HUES64 (cell line): Measurements from ENCODE around the gene CEP152.
"Not testable (repeated sequence)": the region's sequence is repeated elsewhere in the genome, so short reads cannot be mapped to it uniquely, and the experiment has no call there.

Source experiments
- H3K27ac ChIP-seq: 2 replicates; pipeline ENCODE4 v1.7.0; 2013; ENCODE audit warnings: low read depth, low read length, inconsistent platforms
- H3K27me3 ChIP-seq: 2 replicates; pipeline ENCODE4 v1.6.1; 2013; ENCODE audit warnings: mild to moderate bottlenecking, low read length; ENCODE audit not compliant: insufficient read depth
- H3K36me3 ChIP-seq: 2 replicates; pipeline ENCODE4 v1.6.1; 2013; ENCODE audit warnings: mild to moderate bottlenecking, low read length; ENCODE audit not compliant: insufficient read depth
- H3K4me1 ChIP-seq: 2 replicates; pipeline ENCODE4 v1.6.1; 2013; ENCODE audit warnings: mild to moderate bottlenecking, low read length, moderate library complexity; ENCODE audit not compliant: insufficient read depth
- H3K4me3 ChIP-seq: 2 replicates; pipeline ENCODE4 v1.5.1; 2013; ENCODE audit warnings: mild to moderate bottlenecking, low read length, moderate library complexity
- H3K9ac ChIP-seq: 2 replicates; pipeline ENCODE4 v1.6.1; 2013; ENCODE audit warnings: mild to moderate bottlenecking, low read depth, low read length
- H3K9me3 ChIP-seq: 2 replicates; pipeline ENCODE4 v1.6.1; 2013; ENCODE audit warnings: low read depth, low read length; ENCODE audit not compliant: insufficient read depth
- WGBS: fragments of 150-250, 120-280 bp; methylation state at CpG from one replicate; pipeline ENCODE4 v1.1.7; 2013; ENCODE audit warnings: missing lambda C conversion rate; 5-methylcytosine and 5-hydroxymethylcytosine counted together

Gene CEP152

DNA sequence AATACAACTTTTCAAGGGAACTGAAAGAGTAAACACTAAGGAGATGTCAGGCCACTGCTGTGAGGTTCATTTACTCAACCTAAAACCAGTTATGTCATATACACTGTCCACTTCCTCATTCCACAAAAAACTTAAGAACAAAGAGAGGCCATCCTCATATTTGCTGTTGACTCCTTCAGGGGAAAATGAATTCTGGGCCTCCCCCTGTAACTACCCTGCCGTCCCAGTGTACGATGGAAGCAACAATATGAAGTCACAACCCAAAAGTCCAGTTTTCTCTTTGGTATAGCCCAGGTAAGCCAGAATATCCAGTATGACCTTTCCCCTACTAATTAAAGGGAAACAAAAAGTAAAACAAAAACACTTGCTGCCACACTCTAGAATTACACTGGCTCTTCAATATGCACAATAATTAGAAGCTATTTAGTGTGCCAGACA, 16.2 kb downstream of the CEP152 start:
- H3K4me1 ChIP-seq: peaks cover 22% of the 10 kb centered on the region; the same call in 1 of the 2 replicates
- H3K9ac ChIP-seq: no peak overlapping the region
- no peaks in the 10 kb centered on the region for H3K9me3 ChIP-seq
- H3K4me3 ChIP-seq: no peak overlapping the region
- no peak overlapping the region for H3K27ac ChIP-seq
- H3K36me3 ChIP-seq: peaks cover 69% of the 10 kb centered on the region
- H3K27me3 ChIP-seq: no peaks in the 10 kb centered on the region
- WGBS: 94% methylated on average over 2 of the region's 2 CpGs

DNA sequence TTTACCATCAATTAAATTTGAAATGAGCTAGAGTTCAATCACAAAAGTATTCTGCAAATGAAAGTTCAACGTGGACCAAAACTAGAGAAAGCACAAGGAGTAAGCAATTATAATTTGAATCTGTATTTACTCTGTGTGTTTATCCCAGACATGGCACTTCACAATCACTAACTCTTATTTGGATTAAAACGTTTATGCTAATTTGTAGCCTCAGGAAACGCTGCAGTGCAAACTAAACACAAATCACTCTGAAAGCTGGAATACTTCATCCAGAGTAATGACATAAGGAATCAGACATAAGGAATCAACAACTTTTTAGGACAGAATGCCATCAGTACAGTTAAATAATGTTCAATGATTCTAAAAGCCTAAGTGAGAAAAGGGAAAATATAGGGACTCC, 18.5 kb downstream of the CEP152 start:
- H3K4me1 ChIP-seq: peaks cover 4% of the 10 kb centered on the region; the same call in 1 of the 2 replicates
- WGBS: 62% methylated on average over 3 of the region's 3 CpGs
- H3K9ac ChIP-seq: no peak overlapping the region
- H3K27me3 ChIP-seq: no peaks in the 10 kb centered on the region
- H3K36me3 ChIP-seq: peaks cover 87% of the 10 kb centered on the region
- no peaks in the 10 kb centered on the region for H3K9me3 ChIP-seq
- no peak overlapping the region for H3K4me3 ChIP-seq
- no peak overlapping the region for H3K27ac ChIP-seq

DNA sequence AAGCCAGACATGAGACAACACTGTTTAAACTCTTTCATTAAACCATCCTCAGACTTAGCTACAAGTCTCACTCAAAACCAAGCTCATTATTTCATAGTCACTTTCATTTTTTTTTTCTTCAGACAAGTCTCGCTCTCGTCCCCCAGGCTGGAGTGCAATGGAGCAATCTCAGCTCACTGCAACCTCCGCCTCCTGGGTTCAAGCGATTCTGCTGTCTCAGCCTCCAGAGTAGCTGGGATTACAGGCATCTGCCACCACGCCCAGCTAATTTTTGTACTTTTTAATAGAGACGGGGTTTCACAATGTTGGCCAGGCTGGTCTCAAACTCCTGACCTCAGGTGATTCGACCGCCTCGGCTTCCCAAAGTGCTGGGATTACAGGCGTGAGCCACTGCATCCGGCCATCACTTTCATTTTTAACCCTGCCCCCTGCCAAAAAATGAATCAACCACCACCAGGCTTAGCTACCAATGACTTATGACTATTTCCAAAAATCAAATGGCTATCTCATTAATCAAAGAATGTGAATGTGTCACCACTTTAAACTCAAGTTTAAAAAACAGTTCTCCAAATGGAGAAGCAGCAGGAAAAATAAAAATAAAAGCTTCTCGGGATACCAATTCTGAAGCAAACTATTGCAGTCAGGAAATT, 20.3 kb downstream of the CEP152 start:
- H3K9me3 ChIP-seq, H3K4me1 ChIP-seq, H3K4me3 ChIP-seq, H3K27ac ChIP-seq, H3K27me3 ChIP-seq, H3K9ac ChIP-seq: not testable (repeated sequence)
- 95% methylated on average over 12 of the region's 12 CpGs for WGBS
- H3K36me3 ChIP-seq: peaks cover 72% of the 10 kb centered on the region

DNA sequence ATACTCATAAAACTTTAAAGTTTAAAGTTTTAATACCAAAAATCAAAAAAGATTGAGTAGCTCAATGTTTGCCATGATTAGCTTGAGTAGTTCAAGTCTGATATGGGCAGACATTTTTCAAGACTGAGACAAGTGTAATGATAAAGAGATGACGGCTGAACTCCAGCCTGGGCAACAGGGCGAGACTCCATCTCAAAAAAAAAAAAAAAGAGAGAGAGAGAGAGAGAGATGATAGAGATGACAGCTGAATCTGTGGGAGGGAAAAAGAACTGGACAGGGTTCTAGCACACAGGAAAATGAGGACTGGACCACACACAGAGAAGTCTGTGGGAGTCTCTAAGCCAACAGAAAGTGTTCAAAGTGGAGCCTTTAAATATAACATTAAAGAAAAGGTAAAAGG, 25.2 kb downstream of the CEP152 start:
- H3K36me3 ChIP-seq: peaks cover 73% of the 10 kb centered on the region
- no peak overlapping the region for H3K4me3 ChIP-seq
- no peaks in the 10 kb centered on the region for H3K9me3 ChIP-seq
- no peak overlapping the region for H3K9ac ChIP-seq
- H3K27me3 ChIP-seq: no peaks in the 10 kb centered on the region
- no peaks in the 10 kb centered on the region for H3K4me1 ChIP-seq
- no peak overlapping the region for H3K27ac ChIP-seq
- 90% methylated on average over 2 of the region's 2 CpGs for WGBS

DNA sequence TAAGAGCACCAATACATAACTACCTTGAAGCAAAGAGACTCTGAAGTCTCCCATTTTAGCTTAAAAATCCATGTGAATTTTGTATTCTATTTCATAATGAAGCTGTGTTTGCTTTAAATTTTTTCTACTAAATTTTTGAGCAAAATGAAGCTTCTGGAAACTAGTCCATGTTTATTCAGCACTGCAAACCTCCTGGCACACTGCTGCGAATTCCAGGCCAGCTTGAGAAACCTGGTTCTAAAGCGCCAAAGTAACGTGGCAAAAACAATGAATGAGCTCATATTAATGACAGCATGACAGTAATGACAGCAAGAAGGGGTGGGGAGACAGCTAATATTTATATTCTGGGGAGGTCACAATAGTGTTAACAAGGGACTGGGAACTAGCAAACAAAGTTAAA, 25.7 kb downstream of the CEP152 start:
- no peak overlapping the region for H3K4me3 ChIP-seq
- peaks cover 75% of the 10 kb centered on the region for H3K36me3 ChIP-seq
- H3K27me3 ChIP-seq: no peaks in the 10 kb centered on the region
- no peaks in the 10 kb centered on the region for H3K9me3 ChIP-seq
- no peaks in the 10 kb centered on the region for H3K4me1 ChIP-seq
- H3K27ac ChIP-seq: no peak overlapping the region
- WGBS: 95% methylated on average over 3 of the region's 3 CpGs
- no peak overlapping the region for H3K9ac ChIP-seq

DNA sequence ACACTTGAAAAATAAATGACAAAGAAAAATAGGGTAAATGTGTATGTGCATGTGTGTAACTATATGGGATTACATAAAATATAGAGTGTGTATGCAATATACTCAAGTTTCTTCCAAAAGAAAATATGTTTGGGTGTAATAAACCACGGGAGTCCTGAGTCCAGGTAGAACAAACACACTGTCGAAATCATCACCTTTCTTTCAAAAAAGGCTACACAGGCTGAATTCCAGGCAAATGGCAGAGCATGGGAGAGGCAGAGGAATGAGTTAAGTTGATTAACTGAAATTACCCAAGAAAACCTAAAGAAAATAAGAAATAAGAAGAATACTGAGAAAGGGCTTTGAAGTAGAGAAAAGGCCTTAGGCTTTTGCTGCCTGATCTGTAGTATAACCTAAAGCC, 26.1 kb downstream of the CEP152 start:
- Histone ChIP-seq H3K36me3 (peaks cover 75% of the 10 kb centered on the region), H3K9ac (no peak overlapping the region), H3K4me1 (no peaks in the 10 kb centered on the region), H3K4me3 (no peak overlapping the region), H3K9me3 (no peaks in the 10 kb centered on the region), H3K27me3 (no peaks in the 10 kb centered on the region), H3K27ac (no peak overlapping the region)
- WGBS: 95% methylated on average over 2 of the region's 2 CpGs

DNA sequence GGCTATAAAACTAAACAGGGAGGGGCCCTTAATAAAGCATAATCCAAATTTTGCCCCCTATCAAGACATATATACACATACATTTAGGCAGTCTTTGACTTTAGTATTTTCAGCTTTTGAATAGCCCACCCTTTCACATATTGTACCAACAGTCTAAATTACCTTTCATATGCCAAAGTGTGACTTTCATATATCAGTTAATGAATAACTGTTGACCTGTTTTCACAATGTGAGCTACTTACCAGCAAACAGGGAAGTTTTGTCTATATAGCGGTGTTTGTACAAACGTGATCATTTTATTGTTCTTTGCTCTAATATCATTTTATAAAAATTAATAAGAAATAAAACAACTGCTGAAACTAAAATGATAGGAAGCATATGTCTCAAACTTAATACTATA, 28.0 kb downstream of the CEP152 start:
- no peak overlapping the region for H3K9ac ChIP-seq
- H3K27me3 ChIP-seq: no peaks in the 10 kb centered on the region
- H3K27ac ChIP-seq: no peak overlapping the region
- peaks cover 66% of the 10 kb centered on the region for H3K36me3 ChIP-seq
- no CpG with 5 or more reads among the region's 2 CpGs for WGBS
- no peak overlapping the region for H3K4me3 ChIP-seq
- H3K9me3 ChIP-seq: no peaks in the 10 kb centered on the region
- H3K4me1 ChIP-seq: peaks cover under 1% of the 10 kb centered on the region; the same call in 1 of the 2 replicates

DNA sequence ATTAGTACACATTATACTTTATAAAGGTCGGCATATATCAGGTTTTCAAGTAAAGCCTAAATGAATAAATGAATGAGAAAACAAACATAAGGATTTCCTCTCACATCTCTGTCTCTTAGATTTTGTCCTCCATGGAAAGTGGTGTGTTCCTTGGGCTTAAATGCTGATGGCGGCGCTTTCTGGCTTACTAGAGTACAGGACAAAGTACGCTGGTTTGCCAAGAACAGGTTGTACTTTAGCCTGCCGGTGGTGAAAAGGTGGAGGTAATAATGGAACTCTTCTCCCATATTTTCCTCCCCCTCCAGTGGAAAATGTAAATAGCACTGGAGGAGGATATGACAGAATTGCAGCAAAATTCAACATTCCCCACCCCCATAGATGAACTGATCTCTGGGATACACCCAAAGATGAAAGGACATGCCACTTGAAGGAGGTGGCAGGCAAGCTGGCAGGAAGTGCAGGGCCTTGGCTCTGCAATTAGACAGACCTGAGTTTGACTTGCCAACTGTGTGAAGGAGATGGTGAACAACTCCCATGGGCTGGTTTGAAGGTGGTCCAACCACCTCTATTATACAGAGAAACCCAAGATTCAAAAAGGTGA, 29.3 kb downstream of the CEP152 start:
- H3K9ac ChIP-seq: no peak overlapping the region
- peaks cover 59% of the 10 kb centered on the region for H3K36me3 ChIP-seq
- 95% methylated on average over 4 of the region's 5 CpGs for WGBS
- no peak overlapping the region for H3K4me3 ChIP-seq
- no peak overlapping the region for H3K27ac ChIP-seq
- no peaks in the 10 kb centered on the region for H3K9me3 ChIP-seq
- H3K4me1 ChIP-seq: peaks cover 2% of the 10 kb centered on the region; the same call in 1 of the 2 replicates
- no peaks in the 10 kb centered on the region for H3K27me3 ChIP-seq

DNA sequence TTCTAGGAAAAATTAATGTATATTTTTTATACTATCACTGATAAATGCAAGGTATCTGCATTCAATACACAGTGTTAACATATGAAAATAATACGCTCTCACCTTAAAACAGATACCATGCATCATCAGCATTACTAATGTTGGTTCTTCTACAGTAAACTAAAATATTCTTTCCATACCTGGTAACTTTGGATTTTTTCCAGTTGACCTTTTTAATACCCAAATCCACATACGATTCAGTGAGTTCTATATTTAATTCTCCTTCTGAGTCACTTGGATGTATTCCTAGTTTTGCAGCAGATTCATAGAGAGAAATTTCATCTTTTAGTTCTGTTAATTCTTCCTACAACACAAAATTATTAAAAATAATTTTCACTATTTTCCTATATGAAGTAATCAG, 29.9 kb downstream of the CEP152 start:
- Histone ChIP-seq H3K27ac (no peak overlapping the region), H3K9me3 (no peaks in the 10 kb centered on the region), H3K27me3 (no peaks in the 10 kb centered on the region), H3K4me3 (no peak overlapping the region), H3K9ac (no peak overlapping the region), H3K4me1 (peaks cover 2% of the 10 kb centered on the region; the same call in 1 of the 2 replicates), H3K36me3 (peaks cover 59% of the 10 kb centered on the region)
- WGBS: 99% methylated on average over 2 of the region's 2 CpGs

DNA sequence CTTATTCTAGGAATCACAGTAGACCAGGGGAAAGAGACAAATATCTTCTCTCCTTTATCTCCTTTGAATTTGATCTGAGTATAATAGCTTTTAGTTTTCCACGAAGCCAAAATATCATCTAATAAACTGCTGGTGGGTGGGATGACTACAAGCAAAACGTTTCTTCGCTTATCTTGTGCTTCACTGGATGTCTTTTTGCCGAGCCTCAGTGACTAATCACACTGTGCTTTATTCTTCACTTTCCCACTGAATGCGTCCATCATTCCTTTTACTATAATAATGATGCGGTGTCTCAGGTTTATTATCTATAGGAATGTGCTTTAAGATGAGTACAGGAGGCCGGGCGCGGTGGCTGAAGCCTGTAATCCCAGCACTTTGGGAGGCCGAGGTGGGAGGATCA, 32.5 kb downstream of the CEP152 start:
- H3K27ac ChIP-seq: no peak overlapping the region
- peaks cover 2% of the 10 kb centered on the region; the same call in 1 of the 2 replicates for H3K4me1 ChIP-seq
- WGBS: 93% methylated on average over 10 of the region's 10 CpGs
- H3K9me3 ChIP-seq: no peaks in the 10 kb centered on the region
- no peak overlapping the region for H3K9ac ChIP-seq
- no peak overlapping the region for H3K4me3 ChIP-seq
- H3K27me3 ChIP-seq: no peaks in the 10 kb centered on the region
- peaks cover 43% of the 10 kb centered on the region for H3K36me3 ChIP-seq

DNA sequence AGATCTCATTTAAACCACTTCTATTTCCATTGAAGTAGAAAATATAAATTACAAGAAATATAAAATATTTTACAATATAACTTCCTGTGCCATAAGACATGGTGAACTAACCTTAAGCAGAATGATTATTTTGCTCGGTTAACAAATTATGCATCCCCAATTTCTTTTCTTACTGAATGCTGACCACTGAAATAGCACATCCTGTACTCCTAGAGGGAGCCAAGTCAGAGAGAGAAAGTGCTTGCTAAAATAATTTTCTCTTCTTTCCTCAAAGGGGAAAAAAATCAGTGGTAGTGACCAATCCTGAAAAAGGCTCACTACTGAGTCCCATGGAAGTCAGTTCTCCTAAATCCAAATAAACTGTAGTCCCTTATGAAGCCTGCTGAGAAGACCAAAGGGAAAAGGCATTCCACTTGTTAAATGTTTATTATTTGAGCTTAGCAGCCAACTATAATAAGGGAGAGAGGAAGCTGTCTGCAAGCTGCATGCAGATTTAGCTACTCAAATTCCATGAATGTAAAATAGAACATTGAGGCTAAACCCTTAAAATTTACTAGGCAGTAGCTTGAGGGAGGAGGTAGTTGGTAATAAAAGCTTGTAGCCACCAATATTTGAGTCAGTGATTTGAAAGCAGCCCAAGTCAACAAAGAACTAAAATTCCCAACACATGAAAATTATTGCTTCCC, 33.1 kb downstream of the CEP152 start:
- H3K27ac ChIP-seq: no peak overlapping the region
- H3K4me1 ChIP-seq: peaks cover 2% of the 10 kb centered on the region; the same call in 1 of the 2 replicates
- no peaks in the 10 kb centered on the region for H3K9me3 ChIP-seq
- H3K4me3 ChIP-seq: no peak overlapping the region
- WGBS: 91% methylated on average over 1 of the region's 1 CpG
- no peaks in the 10 kb centered on the region for H3K27me3 ChIP-seq
- no peak overlapping the region for H3K9ac ChIP-seq
- peaks cover 39% of the 10 kb centered on the region for H3K36me3 ChIP-seq
